BE2C (cell line): ENCODE measurements around the gene SLC47A1.

Experiments
- DNase-seq: peaks from one replicate; pipeline ENCODE4 v3.0.0-alpha.2; 2020
- H3K27me3 ChIP-seq: fragments of 250-450 bp; sonication (Bioruptor Pico); 2 replicates; pipeline ENCODE4 v1.5.1; 2020; ENCODE audit warnings: mild to moderate bottlenecking
- H3K36me3 ChIP-seq: fragments of 250-450 bp; sonication (Bioruptor Pico); 2 replicates; pipeline ENCODE4 v1.5.1; 2020; ENCODE audit warnings: mild to moderate bottlenecking
- H3K4me1 ChIP-seq: fragments of 250-450 bp; sonication (Bioruptor Pico); 2 replicates; pipeline ENCODE4 v1.5.1; 2020
- H3K4me3 ChIP-seq: 2 replicates; pipeline ENCODE4 v1.5.1; 2011; ENCODE audit warnings: low read depth, low read length
- H3K9me3 ChIP-seq: fragments of 250-450 bp; sonication (Bioruptor Pico); 2 replicates; pipeline ENCODE4 v1.5.1; 2020
- TF ChIP-seq, protein P1 (sequence below): IDR thresholded peaks from 2 replicates; pipeline ENCODE4 v1.5.1; 2012; ENCODE audit warnings: mild to moderate bottlenecking, low read depth, low read length

The SLC47A1 gene

GRCh38 chr17:19590912-19591551, 57.4 kb downstream of the SLC47A1 start:
- no peaks in the 10 kb centered on the region for H3K27me3 ChIP-seq
- TF ChIP-seq, protein P1, sequence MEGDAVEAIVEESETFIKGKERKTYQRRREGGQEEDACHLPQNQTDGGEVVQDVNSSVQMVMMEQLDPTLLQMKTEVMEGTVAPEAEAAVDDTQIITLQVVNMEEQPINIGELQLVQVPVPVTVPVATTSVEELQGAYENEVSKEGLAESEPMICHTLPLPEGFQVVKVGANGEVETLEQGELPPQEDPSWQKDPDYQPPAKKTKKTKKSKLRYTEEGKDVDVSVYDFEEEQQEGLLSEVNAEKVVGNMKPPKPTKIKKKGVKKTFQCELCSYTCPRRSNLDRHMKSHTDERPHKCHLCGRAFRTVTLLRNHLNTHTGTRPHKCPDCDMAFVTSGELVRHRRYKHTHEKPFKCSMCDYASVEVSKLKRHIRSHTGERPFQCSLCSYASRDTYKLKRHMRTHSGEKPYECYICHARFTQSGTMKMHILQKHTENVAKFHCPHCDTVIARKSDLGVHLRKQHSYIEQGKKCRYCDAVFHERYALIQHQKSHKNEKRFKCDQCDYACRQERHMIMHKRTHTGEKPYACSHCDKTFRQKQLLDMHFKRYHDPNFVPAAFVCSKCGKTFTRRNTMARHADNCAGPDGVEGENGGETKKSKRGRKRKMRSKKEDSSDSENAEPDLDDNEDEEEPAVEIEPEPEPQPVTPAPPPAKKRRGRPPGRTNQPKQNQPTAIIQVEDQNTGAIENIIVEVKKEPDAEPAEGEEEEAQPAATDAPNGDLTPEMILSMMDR, result no peak
- no peaks in the 10 kb centered on the region for H3K36me3 ChIP-seq

DNA sequence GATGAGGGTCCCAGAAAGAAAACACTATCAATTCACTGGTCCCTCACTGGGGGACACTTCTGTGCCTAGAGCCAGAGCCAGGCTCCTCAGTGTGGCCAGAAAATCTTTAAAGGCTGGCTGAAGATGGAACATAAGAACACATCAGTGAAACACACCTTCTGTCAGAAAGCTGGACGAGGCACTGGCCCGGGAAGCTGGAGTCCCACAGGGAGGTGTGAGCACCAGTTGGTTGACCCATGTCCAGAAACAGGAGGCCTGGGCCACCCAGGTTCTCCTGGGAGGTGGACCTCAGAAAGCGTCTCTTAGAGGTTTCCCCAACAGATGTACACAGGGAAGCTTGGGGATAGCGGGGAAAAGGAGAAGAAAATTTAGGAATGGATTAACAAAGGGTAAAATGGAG, 58.7 kb downstream of the SLC47A1 start:
- Histone ChIP-seq H3K9me3 (no peaks in the 10 kb centered on the region), H3K4me1 (no peaks in the 10 kb centered on the region), H3K36me3 (no peaks in the 10 kb centered on the region), H3K27me3 (no peaks in the 10 kb centered on the region), H3K4me3 (no peak overlapping the region)
- no peak for DNase-seq
- TF ChIP-seq, protein P1, result no peak

More at GRCh38 chr17:19590912-19591551, 57.4 kb downstream of the SLC47A1 start:
- H3K9me3 ChIP-seq, result no peaks in the 10 kb centered on the region
- no peaks in the 10 kb centered on the region for H3K4me1 ChIP-seq
- DNase-seq, result no peak
- H3K4me3 ChIP-seq, result no peak overlapping the region

DNA sequence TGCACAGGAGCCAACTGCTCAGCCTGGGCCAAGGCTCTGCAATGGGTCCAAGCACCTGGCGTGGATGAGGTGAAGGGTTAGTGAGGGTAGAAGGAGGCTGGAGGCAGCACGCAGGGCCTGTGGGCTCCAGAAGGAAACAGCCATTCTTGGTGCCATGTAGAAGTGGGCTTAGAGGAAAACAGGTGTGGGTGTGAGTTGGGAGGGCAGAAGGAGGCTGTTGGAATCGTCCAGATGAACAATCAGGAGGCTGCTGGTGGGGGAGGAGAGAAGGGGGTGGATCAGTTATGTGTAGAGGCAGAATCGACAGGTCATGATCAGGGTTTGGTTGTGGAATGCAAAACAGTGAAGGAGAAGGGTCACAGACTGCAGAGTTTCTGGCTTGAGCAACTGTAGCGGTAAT, 63.2 kb downstream of the SLC47A1 start:
- DNase-seq, result no peak
- no peaks in the 10 kb centered on the region for H3K4me1 ChIP-seq
- no peaks in the 10 kb centered on the region for H3K9me3 ChIP-seq
- no peak overlapping the region for H3K4me3 ChIP-seq
- H3K36me3 ChIP-seq, result no peaks in the 10 kb centered on the region
- no peaks in the 10 kb centered on the region for H3K27me3 ChIP-seq
- TF ChIP-seq, protein P1, result no peak

DNA sequence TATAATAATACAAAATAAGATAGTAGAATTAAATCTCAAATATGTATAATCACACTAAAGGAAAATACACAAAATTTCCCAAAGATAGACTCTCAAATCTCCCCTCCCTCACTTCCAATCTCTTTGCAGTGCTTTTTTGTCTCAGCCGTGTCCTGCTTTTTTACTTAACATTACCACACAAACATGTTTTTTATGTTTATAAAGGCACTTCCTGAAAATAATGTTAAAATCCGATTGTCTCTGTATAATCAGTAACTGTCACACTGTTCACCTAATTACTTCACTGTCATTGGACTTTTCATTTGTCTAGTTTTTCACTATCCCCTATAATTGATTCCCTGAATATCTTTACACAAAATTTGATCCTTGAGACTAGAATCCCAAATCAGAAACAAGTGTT, 76.7 kb downstream of the SLC47A1 start:
- Histone ChIP-seq H3K4me1 (no peaks in the 10 kb centered on the region), H3K4me3 (no peak overlapping the region), H3K9me3 (no peaks in the 10 kb centered on the region), H3K27me3 (no peaks in the 10 kb centered on the region), H3K36me3 (no peaks in the 10 kb centered on the region)
- DNase-seq, result no peak
- TF ChIP-seq, protein P1, result no peak

GRCh38 chr17:19610879-19611278, 77.2 kb downstream of the SLC47A1 start:
- no peaks in the 10 kb centered on the region for H3K36me3 ChIP-seq
- TF ChIP-seq, protein P1, result no peak
- no peaks in the 10 kb centered on the region for H3K4me1 ChIP-seq
- no peaks in the 10 kb centered on the region for H3K9me3 ChIP-seq
- no peak for DNase-seq
- no peaks in the 10 kb centered on the region for H3K27me3 ChIP-seq
- H3K4me3 ChIP-seq, result no peak overlapping the region

DNA sequence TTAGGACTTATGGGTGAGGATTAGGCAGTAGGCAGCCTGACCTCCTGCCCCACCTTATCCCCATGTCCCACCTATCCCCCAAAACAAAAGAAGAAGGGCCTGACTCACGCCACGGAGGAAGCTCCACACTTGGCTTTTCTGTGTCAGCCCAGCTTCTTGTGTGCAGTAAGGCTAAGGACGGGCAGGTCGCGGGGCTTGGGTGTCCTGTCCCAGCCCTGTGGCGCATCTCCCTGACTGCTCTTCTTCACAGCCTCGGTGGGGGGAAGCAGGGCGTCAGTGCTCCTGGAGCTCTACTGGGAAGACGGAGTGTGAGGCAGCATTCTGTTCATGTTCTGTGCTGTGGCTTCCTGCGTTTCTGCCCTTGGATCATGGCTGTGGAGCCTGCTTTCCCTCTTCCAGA, 80.3 kb downstream of the SLC47A1 start:
- Histone ChIP-seq H3K4me1 (no peaks in the 10 kb centered on the region), H3K9me3 (no peaks in the 10 kb centered on the region), H3K36me3 (no peaks in the 10 kb centered on the region), H3K4me3 (no peak overlapping the region), H3K27me3 (no peaks in the 10 kb centered on the region)
- no peak for DNase-seq
- TF ChIP-seq, protein P1, result no peak
